Measurements from ENCODE around the gene DBX2. TPM values are rescaled to one million over a fixed set of nuclear protein-coding genes. Genes with fewer than 3 reads are reported as not detected.

DBX2 gene
- total and polyA plus RNA-seq, 2 of the 4 experiments (the other 2 are of a cell fraction) = not detected

DNA sequence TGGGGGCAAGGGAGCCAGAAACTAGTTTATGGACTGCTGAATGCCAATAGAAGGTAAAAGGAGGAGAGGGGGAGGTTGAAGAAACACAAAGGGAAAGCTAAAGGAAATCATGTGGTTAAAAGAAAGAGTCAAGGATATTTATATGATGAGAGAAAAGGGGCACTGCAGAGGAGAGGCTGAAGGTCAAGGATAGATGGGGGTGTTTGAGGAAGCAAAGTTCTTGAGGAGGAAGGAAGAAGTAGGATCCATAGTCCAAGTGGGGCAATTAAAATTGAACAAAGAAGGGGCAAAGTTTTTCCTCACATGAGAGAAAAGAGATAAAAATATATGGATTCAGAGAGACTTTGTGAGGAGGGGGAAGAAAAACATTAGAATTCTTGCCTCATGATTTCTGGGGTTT, 10.1 kb upstream of the DBX2 start:
- dilution Hi-C loops (cut with HindIII; ENCODE audit: low sequenced_read_pairs, unreplicated experiment) = no loop called here

More for the DNA sequence above, 10.1 kb upstream of the DBX2 start:
- H3K36me3 ChIP-seq (ENCODE audit: control insufficient read depth, insufficient read depth, low read length) = no peaks in the 10 kb centered on the region
- no peaks in the 10 kb centered on the region for H4K20me1 ChIP-seq (ENCODE audit: insufficient read depth, low read length)
- H3K9me3 ChIP-seq (ENCODE audit: control insufficient read depth, insufficient read depth, low read length) = no peaks in the 10 kb centered on the region
- H2BK5ac ChIP-seq (ENCODE audit: low read depth, low read length, poor library complexity, severe bottlenecking) = no peak overlapping the region
- H3K4me2 ChIP-seq (ENCODE audit: low read depth, low read length) = no peak overlapping the region
- BruUV-seq (replicated peaks) = no TSS peak
- H2AFZ ChIP-seq (replicated peaks; ENCODE audit: low read length, poor library complexity) = no peak overlapping the region
- H3K23ac ChIP-seq (ENCODE audit: low read depth, low read length) = no peak overlapping the region
- H4K5ac ChIP-seq (ENCODE audit: low read depth, low read length) = no peak overlapping the region
- no peak overlapping the region for H3K27ac ChIP-seq (ENCODE audit: insufficient read depth, low read length)
- no peak overlapping the region for H2AK9ac ChIP-seq (replicated peaks; ENCODE audit: low read depth, low read length, poor library complexity)
- DNase-seq (no peak), ATAC-seq (ENCODE audit: low read depth) (no peak)
- no peak overlapping the region for H3K4ac ChIP-seq (ENCODE audit: low read depth, low read length)
- no peak overlapping the region for H2BK120ac ChIP-seq (ENCODE audit: low read depth, low read length)
- in situ Hi-C loops (cut with MboI; ENCODE audit: low sequenced_read_pairs) = no loop called here
- H4K91ac ChIP-seq (ENCODE audit: insufficient read depth, low read depth, low read length) = no peak overlapping the region
- TF ChIP-seq MXI1 (IDR thresholded peaks at IDR 0.05; ENCODE audit: borderline replicate concordance, low read depth, low read length) (no peak), FOS (IDR thresholded peaks at IDR 0.05; ENCODE audit: low read depth, low read length) (no peak), RFX5 (IDR thresholded peaks at IDR 0.05; ENCODE audit: low read depth, low read length) (no peak), CHD1 (IDR thresholded peaks at IDR 0.05; ENCODE audit: low read depth, low read length) (no peak), BHLHE40 (IDR thresholded peaks at IDR 0.05; ENCODE audit: low read depth, low read length) (no peak), SMC3 (IDR thresholded peaks at IDR 0.05; ENCODE audit: low read depth, low read length) (no peak), NFE2L2 (IDR thresholded peaks at IDR 0.05; ENCODE audit: low read depth, low read length) (no peak), RCOR1 (IDR thresholded peaks at IDR 0.05; ENCODE audit: insufficient replicate concordance, low read length) (no peak), POLR2A (IDR thresholded peaks at IDR 0.05; ENCODE audit: low read depth, low read length) (no peak), RAD21 (IDR thresholded peaks at IDR 0.05; ENCODE audit: low read length) (no peak), MAFK (IDR thresholded peaks at IDR 0.05; ENCODE audit: low read depth, low read length) (no peak), CEBPB (IDR thresholded peaks at IDR 0.05; ENCODE audit: low read depth, low read length) (no peak), MAZ (IDR thresholded peaks at IDR 0.05; ENCODE audit: borderline replicate concordance, low read depth, low read length) (no peak)
- TF ChIP-seq, protein P1, sequence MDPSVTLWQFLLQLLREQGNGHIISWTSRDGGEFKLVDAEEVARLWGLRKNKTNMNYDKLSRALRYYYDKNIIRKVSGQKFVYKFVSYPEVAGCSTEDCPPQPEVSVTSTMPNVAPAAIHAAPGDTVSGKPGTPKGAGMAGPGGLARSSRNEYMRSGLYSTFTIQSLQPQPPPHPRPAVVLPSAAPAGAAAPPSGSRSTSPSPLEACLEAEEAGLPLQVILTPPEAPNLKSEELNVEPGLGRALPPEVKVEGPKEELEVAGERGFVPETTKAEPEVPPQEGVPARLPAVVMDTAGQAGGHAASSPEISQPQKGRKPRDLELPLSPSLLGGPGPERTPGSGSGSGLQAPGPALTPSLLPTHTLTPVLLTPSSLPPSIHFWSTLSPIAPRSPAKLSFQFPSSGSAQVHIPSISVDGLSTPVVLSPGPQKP (IDR thresholded peaks at IDR 0.05; ENCODE audit: borderline replicate concordance, low read depth, low read length) = no peak
- TF ChIP-seq, protein P2, sequence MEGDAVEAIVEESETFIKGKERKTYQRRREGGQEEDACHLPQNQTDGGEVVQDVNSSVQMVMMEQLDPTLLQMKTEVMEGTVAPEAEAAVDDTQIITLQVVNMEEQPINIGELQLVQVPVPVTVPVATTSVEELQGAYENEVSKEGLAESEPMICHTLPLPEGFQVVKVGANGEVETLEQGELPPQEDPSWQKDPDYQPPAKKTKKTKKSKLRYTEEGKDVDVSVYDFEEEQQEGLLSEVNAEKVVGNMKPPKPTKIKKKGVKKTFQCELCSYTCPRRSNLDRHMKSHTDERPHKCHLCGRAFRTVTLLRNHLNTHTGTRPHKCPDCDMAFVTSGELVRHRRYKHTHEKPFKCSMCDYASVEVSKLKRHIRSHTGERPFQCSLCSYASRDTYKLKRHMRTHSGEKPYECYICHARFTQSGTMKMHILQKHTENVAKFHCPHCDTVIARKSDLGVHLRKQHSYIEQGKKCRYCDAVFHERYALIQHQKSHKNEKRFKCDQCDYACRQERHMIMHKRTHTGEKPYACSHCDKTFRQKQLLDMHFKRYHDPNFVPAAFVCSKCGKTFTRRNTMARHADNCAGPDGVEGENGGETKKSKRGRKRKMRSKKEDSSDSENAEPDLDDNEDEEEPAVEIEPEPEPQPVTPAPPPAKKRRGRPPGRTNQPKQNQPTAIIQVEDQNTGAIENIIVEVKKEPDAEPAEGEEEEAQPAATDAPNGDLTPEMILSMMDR (conservative IDR thresholded peaks at IDR 0.05; ENCODE audit: low read depth, low read length) = no peak
- H2BK20ac ChIP-seq (ENCODE audit: low read depth, low read length) = no peak overlapping the region
- no peak overlapping the region for H3K18ac ChIP-seq (ENCODE audit: low read depth, low read length)
- H3K4me3 ChIP-seq (ENCODE audit: insufficient read depth, low read depth, low read length) = no peak overlapping the region
- no peaks in the 10 kb centered on the region for H3K9me1 ChIP-seq (ENCODE audit: insufficient read depth, low read length)
- H2AK5ac ChIP-seq (ENCODE audit: low read depth, low read length) = no peak overlapping the region
- ChIA-PET CTCF (no interaction called here), POLR2A (ENCODE audit: unreplicated experiment) (no interaction called here)
- H4K8ac ChIP-seq (ENCODE audit: low read depth in 2 of 2, low read length in 2 of 2) = no peak overlapping the region
- H3K14ac ChIP-seq (replicated peaks; ENCODE audit: low read depth, low read length) = no peak overlapping the region
- no peak overlapping the region for H3K9ac ChIP-seq (ENCODE audit: low read depth, low read length)
- intact Hi-C loops (cut with micrococcal nuclease) = no loop called here
- H3K56ac ChIP-seq (ENCODE audit: extremely low read depth, insufficient read depth, low read length) = no peak overlapping the region
- no peaks in the 10 kb centered on the region for H3K79me1 ChIP-seq (ENCODE audit: low read depth in 1 of 2, low read length in 2 of 2)
- H3K27me3 ChIP-seq (ENCODE audit: control insufficient read depth, insufficient read depth, low read length) = no peaks in the 10 kb centered on the region
- no peaks in the 10 kb centered on the region for H3K4me1 ChIP-seq (ENCODE audit: control insufficient read depth, insufficient read depth, low read length)
- H2BK15ac ChIP-seq (ENCODE audit: low read depth, low read length) = no peak overlapping the region

Data from IMR-90 (cell line).